Neutrophil (primary cell): ENCODE measurements around the gene LTV1.

Experiments
- H3K27ac ChIP-seq: fragments of 200-600 bp; sonication (generic); 2 replicates; pipeline ENCODE4 v1.5.1; 2016; ENCODE audit warnings: mild to moderate bottlenecking, moderate library complexity
- H3K27me3 ChIP-seq: fragments of 200-600 bp; sonication (generic); 2 replicates; pipeline ENCODE4 v1.6.0; 2016; ENCODE audit warnings: mild to moderate bottlenecking
- H3K36me3 ChIP-seq: fragments of 200-600 bp; sonication (generic); 2 replicates; pipeline ENCODE4 v1.5.1; 2017
- H3K4me1 ChIP-seq, 2 experiments: fragments of 200-600 bp in 1 of 2; sonication (generic) in 1 of 2; 1 replicate in 1 of 2; 2 replicates in 1 of 2; pipeline versions ENCODE4 v1.5.1 to v1.6.1; 2013 to 2016; ENCODE audit warnings: low read depth in 1 of 2, low read length in 1 of 2, mild to moderate bottlenecking in 1 of 2, moderate library complexity in 1 of 2; ENCODE audit not compliant: control insufficient read depth in 1 of 2, insufficient read depth in 1 of 2
- H3K4me3 ChIP-seq, 2 experiments: fragments of 200-600 bp in 1 of 2; sonication (generic) in 1 of 2; 1 replicate in 1 of 2; 2 replicates in 1 of 2; pipeline ENCODE4 v1.5.1; 2013 to 2016; ENCODE audit warnings: low read depth in 1 of 2, low read length in 1 of 2, mild to moderate bottlenecking in 1 of 2, moderate library complexity in 1 of 2
- H3K9me3 ChIP-seq: fragments of 200-600 bp; sonication (generic); 2 replicates; pipeline ENCODE4 v1.5.1; 2016
- CTCF ChIP-seq: fragments of 200-600 bp; sonication (generic); IDR thresholded peaks from 2 replicates; pipeline ENCODE4 v1.5.1; 2016; ENCODE audit warnings: antibody characterized with exemption

The LTV1 gene

GRCh38 chr6:143821359-143821758, 21.8 kb upstream of the LTV1 start:
- Histone ChIP-seq H3K4me3 (no peak overlapping the region), H3K36me3 (peaks cover 42% of the 10 kb centered on the region), H3K27ac (no peak overlapping the region), H3K27me3 (no peaks in the 10 kb centered on the region), H3K9me3 (no peaks in the 10 kb centered on the region), H3K4me1 (no peaks in the 10 kb centered on the region)
- TF ChIP-seq CTCF: no peak

GRCh38 chr6:143822584-143823024, 20.5 kb upstream of the LTV1 start:
- no peak for TF ChIP-seq CTCF
- Histone ChIP-seq H3K27me3 (no peaks in the 10 kb centered on the region), H3K4me1 (no peaks in the 10 kb centered on the region), H3K4me3 (no peak overlapping the region), H3K9me3 (no peaks in the 10 kb centered on the region), H3K27ac (no peak overlapping the region), H3K36me3 (peaks cover 50% of the 10 kb centered on the region)

- no peak for TF ChIP-seq CTCF
- Histone ChIP-seq H3K4me3 (no peak overlapping the region), H3K27me3 (no peaks in the 10 kb centered on the region), H3K9me3 (no peaks in the 10 kb centered on the region), H3K36me3 (peaks cover 50% of the 10 kb centered on the region), H3K27ac (no peak overlapping the region), H3K4me1 (no peaks in the 10 kb centered on the region)
Observed at GRCh38 chr6:143823548-143823947, 19.6 kb upstream of the LTV1 start.

- TF ChIP-seq CTCF: no peak
- Histone ChIP-seq H3K27me3 (no peaks in the 10 kb centered on the region), H3K36me3 (peaks cover 38% of the 10 kb centered on the region), H3K9me3 (no peaks in the 10 kb centered on the region), H3K4me3 (no peak overlapping the region), H3K4me1 (no peaks in the 10 kb centered on the region), H3K27ac (no peak overlapping the region)
Observed at GRCh38 chr6:143828572-143828971, 14.6 kb upstream of the LTV1 start.

GRCh38 chr6:143836150-143836549, 7.0 kb upstream of the LTV1 start:
- no peaks in the 10 kb centered on the region for H3K4me1 ChIP-seq
- no peak overlapping the region for H3K27ac ChIP-seq
- no peaks in the 10 kb centered on the region for H3K36me3 ChIP-seq
- no peaks in the 10 kb centered on the region for H3K9me3 ChIP-seq
- no peak for TF ChIP-seq CTCF
- H3K4me3 ChIP-seq: no peak overlapping the region
- H3K27me3 ChIP-seq: no peaks in the 10 kb centered on the region

- H3K4me3 ChIP-seq: no peak overlapping the region
- no peak overlapping the region for H3K27ac ChIP-seq
- H3K4me1 ChIP-seq: peaks cover 8% of the 10 kb centered on the region in 2 experiments
- no peaks in the 10 kb centered on the region for H3K36me3 ChIP-seq
- TF ChIP-seq CTCF: no peak
- no peaks in the 10 kb centered on the region for H3K27me3 ChIP-seq
- no peaks in the 10 kb centered on the region for H3K9me3 ChIP-seq
Observed at GRCh38 chr6:143838395-143838794, 4.7 kb upstream of the LTV1 start.
